GM20431 (cell line): ENCODE results near the gene SMAD1.
"Not testable (repeated sequence)": the region's sequence is repeated elsewhere in the genome, so short reads cannot be mapped to it uniquely, and the experiment has no call there.

Source experiments
- in situ Hi-C: fragments of 300-500 bp; cut with MseI, MboI; formaldehyde crosslinking; loops from one replicate; pipeline ENCODE4 v1.15.0; 2020; ENCODE audit warnings: low sequenced_read_pairs; ENCODE audit not compliant: unreplicated experiment

SMAD1 gene

GRCh38 chr4:145523117-145523516 lies 41.5 kb downstream of the SMAD1 start:
- in situ Hi-C loops: no loop called here

GRCh38 chr4:145524552-145524951 lies 42.9 kb downstream of the SMAD1 start:
- in situ Hi-C loops: no loop called here

- in situ Hi-C loops: no loop called here
Measured at GRCh38 chr4:145525291-145525740, 43.7 kb downstream of the SMAD1 start.

DNA sequence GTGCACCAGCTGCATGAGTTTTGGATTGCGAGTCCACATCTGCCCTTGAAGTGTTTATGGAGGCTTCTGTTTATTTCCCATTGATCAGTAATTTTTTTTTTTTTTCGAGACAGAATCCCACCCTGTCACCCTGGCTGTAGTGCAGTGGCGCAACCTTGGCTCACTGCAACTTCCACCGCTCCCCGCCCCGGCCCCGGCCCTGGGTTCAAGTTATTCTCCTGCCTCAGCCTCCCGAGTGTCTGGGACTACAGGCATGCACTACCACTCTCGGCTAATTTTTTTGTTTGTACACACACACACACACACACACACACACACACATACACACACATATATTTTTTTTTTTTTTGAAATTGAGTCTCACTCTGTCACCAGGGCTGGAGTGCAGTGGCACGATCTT lies 46.1 kb downstream of the SMAD1 start:
- in situ Hi-C loops: no loop called here

DNA sequence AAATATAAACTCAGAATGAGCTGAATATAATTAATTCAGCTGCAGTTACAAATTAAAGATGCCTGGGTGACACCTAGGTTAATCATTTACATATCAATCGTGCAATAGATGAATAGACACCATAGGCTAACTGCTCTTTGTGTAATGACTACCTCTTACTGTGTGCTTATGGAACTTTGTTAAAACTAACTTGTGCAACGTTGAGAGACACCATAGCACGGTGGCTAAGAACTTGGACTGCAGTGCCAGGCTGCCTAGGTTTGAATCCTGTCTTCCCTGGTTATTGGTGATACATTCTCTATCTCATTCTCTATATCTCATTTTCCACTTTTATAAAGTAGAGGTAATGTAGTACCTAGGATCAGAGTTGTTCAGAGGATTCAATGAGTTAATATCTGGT lies 46.9 kb downstream of the SMAD1 start:
- in situ Hi-C loops: no loop called here

DNA sequence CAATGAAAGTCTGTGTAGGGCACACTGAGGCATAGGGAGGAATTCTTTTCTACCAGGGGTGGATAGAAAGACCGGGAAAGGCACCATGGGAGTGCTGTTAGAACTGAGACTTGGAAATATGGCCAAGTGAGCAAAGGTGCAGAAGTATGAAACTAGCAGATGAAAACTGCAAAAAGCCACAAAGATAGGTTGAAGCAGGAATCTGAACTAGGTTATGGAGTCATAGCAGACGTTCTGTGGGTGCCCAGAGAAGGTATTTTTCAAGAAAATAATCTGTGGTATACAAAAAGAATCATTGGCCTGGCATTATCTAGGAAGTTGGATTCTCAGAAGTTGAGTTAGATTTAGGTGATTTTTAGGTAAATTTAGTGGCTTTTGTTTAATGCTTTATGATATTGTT lies 48.5 kb downstream of the SMAD1 start:
- in situ Hi-C loops: no loop called here

DNA sequence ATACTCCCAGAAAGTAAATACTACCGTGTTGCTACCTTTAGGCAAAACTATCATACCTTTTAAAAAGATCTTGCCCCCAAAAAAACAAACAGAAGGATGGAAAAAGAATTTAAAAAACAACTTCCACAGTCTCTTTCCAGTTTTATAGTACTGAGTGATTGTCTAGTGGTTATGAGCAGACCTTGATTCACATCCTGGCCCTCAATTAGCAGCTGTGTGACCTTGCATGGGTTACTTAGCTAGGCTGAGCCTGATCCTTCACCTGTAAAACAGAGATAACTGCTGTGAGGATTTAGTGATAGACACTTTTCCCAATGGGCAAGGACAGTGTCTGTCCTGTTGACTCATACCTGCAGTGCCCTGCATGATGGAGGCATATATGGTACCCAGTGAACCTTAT lies 49.0 kb downstream of the SMAD1 start:
- in situ Hi-C loops: no loop called here

GRCh38 chr4:145531223-145531622 lies 49.6 kb downstream of the SMAD1 start:
- in situ Hi-C loops: no loop called here

DNA sequence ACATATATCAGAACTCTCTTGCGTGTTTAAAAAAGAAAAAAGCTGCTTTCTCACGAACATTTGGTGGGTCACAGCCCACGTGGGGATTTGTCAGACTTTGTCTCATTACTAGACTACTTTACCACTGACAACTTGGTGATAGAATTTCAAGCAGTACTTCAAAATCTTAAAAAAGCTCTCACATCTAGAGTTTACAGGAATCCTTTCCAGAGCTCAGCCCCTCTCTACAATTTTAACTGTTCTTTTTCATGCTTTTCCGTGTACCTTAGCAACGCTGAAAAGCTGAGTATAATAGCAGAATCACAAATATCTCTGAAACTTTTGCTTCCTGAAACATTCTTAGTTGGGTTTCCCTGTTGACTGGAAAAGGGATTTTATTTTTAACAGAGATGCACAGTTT lies 50.2 kb downstream of the SMAD1 start:
- in situ Hi-C loops: no loop called here

GRCh38 chr4:145533001-145533400 lies 51.3 kb downstream of the SMAD1 start:
- in situ Hi-C loops: no loop called here

DNA sequence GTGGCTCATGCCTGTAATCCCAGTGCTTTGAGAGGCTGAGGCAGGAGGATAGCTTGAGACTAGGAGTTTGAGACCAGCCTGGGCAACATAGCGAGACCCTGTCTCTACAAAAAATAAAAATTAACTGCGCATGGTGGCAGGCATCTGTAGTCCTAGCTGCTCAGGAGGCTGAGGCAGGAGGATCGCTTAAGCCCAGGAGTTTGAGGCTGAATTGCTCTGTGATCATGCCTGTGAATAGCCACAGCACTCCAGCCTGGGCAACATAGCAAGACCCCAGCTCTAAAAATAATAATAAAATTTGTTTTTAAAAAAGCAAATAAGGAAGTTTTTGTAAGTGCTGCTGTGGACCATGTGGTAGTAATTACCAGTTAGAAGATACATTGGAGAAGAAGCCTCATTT lies 51.8 kb downstream of the SMAD1 start:
- in situ Hi-C loops: not testable (repeated sequence)

DNA sequence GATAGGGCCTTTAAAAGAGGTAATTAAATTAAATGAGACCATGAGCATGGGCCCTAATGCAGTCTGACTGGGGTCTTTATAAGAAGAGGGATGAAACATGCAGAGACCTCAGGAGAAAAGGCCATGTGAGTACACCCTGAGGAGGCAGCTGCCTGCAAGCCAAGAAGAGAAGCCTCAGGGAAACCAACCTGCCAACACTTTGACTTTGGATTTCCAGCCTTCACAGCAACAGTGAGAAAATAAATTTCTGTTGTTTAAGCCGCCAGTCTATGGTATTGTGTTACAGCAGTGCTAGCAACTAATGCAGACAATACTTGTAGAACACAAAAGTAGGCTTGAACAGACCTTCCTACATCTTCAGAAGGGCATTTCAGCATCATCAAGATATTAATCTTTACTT lies 52.3 kb downstream of the SMAD1 start:
- in situ Hi-C loops: no loop called here

GRCh38 chr4:145535202-145535601 lies 53.5 kb downstream of the SMAD1 start:
- in situ Hi-C loops: no loop called here

GRCh38 chr4:145536044-145536443 lies 54.4 kb downstream of the SMAD1 start:
- in situ Hi-C loops: no loop called here

GRCh38 chr4:145538596-145538995 lies 56.9 kb downstream of the SMAD1 start:
- in situ Hi-C loops: no loop called here

DNA sequence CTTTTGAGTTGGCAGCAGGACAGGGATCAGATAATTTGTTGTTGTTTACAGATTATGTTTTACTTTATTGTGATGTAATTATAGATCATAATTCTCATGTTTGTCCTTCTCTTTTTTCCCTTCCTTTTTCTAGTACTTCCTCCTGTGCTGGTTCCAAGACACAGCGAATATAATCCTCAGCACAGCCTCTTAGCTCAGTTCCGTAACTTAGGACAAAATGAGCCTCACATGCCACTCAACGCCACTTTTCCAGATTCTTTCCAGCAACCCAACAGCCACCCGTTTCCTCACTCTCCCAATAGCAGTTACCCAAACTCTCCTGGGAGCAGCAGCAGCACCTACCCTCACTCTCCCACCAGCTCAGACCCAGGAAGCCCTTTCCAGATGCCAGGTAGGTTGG lies 58.0 kb downstream of the SMAD1 start:
- in situ Hi-C loops: no loop called here

DNA sequence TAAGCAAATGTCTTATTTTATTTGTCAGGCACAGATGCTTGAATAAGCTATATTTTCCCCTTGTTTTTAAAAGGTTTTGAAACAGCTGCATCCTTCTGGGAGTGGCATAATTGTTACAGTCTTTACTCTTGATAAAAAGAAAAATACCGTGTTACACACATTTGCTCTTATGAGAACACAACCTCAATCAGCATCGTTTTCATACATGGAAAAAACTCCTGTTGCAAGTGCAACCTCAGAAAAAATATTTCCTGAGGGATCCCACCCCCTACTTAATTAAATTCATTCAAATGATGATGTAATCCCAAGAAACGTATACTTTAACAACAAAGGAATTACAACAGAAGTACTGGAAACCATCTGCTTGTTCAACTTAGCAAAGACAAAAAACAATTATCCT lies 58.6 kb downstream of the SMAD1 start:
- in situ Hi-C loops: no loop called here

DNA sequence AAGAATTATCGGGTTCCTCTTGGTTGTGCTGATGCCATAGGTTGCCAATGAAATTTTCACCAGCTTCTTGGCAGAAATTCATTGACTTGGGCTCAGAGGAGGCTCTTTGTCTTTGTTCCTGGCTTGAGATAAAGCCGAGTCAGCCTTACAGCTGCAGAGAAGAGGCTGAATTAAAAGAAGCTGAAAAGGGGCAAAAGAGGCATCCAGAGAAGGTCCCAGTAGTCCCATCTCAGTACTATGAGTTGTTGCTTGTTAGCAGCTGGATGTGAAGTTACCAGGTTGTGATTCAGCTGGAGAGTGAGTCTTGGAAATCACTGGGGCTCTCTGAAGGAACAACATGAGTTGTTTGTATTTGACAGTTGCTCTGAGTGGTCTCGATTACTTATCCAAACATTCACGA lies 59.7 kb downstream of the SMAD1 start:
- in situ Hi-C loops: no loop called here

DNA sequence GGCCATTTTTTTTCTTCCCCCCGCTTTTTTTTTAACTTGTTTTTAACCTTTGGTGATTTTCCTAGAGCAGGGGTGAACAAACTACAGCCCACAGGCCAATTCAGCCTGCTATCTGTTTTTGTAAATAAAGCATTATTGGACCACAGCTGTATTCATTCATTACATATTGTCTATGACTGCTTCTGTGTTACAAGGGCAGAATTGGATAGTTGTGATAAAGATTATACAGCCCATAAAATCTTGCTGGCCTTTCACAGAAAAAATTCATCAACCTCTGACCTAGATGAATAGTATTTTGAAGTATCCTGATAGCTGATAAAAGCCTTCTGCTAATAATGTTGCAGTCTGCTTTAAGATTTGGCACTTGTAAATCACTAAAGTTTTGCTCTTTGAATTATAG lies 63.4 kb downstream of the SMAD1 start:
- in situ Hi-C loops: no loop called here

DNA sequence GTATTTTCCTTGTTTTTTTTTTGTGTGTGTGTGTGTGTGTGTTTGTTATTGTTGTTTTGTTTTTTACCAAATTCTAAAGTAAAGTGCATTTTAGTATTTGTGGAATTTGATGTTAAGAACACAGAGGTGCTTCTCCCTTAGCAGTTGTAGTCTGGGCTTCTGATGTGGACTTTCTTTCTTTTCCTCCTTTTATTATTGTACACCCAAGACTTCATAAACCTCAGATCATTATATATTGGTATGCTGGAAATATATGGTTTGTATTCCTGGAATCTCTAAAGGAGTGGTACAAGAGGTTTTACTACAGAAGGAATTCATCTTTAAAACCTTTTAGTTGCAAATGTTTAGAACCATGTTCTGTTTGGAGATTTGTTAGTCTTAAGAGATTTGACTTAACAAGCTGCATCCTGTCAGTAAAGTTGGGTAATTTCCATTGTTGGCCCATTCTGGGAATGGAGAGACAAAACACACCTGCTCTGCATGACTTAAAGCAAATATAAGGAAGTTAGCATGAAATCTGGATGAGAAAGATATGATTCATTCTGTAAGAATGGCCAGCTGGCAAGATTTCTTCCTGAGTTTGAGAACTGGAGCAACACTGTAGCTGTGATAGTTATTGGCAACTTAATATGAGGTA lies 64.0 kb downstream of the SMAD1 start:
- in situ Hi-C loops: no loop called here

GRCh38 chr4:145546175-145546915 lies 64.7 kb downstream of the SMAD1 start:
- in situ Hi-C loops: no loop called here

DNA sequence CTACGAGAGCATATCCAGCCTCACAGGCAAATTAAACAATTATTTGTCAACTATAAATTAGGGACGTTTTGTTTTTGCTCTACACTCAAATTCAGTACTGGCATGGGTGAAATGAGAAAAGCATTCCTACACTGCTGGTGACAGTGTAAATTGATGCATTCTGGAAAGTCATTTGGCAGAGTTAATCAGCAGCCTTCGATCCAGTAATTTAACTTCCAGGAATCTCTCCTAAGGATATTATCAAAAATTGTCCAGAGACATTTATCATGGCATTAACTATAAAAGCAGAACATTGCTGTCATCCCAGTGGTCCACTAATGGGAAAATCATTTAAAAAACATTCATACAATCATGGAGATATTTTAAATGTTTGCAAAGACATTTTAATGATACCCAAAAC lies 70.0 kb downstream of the SMAD1 start:
- in situ Hi-C loops: loop anchor here (25.0 kb wide), 1 partner anchor 314 kb away; no protein-coding TSS in a partner anchor
